OCI-LY7 (cell line): ENCODE data around the gene TTC22.

Experiments used
- CTCF ChIP-seq: fragments of 200-600 bp; sonication (generic); conservative IDR thresholded peaks from 2 replicates; pipeline ENCODE4 v1.5.1; 2014; ENCODE audit warnings: mild to moderate bottlenecking, antibody characterized with exemption, low read length, moderate library complexity, mixed read lengths
- EZH2phosphoT487 ChIP-seq: fragments of 200-600 bp; sonication (generic); IDR thresholded peaks from 2 replicates; pipeline ENCODE4 v1.6.1; 2018; ENCODE audit warnings: low read depth, borderline replicate concordance, mild to moderate bottlenecking, mixed run types, antibody characterized with exemption, low read length, moderate library complexity, mixed read lengths

GRCh38 chr1:54772951-54773350 lies 28.2 kb downstream of the TTC22 start:
- TF ChIP-seq CTCF = no peak
- no peak for TF ChIP-seq EZH2phosphoT487
